IMR-90 (cell line): ENCODE results near the gene KCNQ1. TPM values are rescaled to one million over a fixed set of nuclear protein-coding genes. Genes with fewer than 3 reads are reported as not detected.

Experiments
- ATAC-seq: fragments of 200-7000 bp; cut with Tn5 transposase; 2 replicates; pipeline ENCODE4 v1.9.1; 2020; ENCODE audit warnings: low read depth, mild to moderate bottlenecking, moderate library complexity
- BruUV-seq: library from RNA; stranded (reverse); fragments of 400-500 nt; replicated peaks from 2 replicates; lab custom pipeline; 2021; lab: Mats Ljungman, UMichigan
- CTCF ChIA-PET: fragments of 300-600 bp; formaldehyde crosslinking; extraction: SDS; loops from one replicate; lab custom pipeline; 2021; ENCODE audit warnings: antibody characterized with exemption; lab: Yijun Ruan, JAX
- POLR2A ChIA-PET: fragments of 300-600 bp; sonication (Branson Sonifier 250); formaldehyde crosslinking; loops from one replicate; lab custom pipeline; 2022; ENCODE audit warnings: antibody characterized with exemption; ENCODE audit not compliant: unreplicated experiment; lab: Charles Lee
- DNase-seq: peaks from one replicate; pipeline ENCODE4 v3.0.0; 2013
- H2AFZ ChIP-seq: replicated peaks from 2 replicates; pipeline ENCODE3; 2013; ENCODE audit warnings: low read length, mild to moderate bottlenecking; ENCODE audit not compliant: poor library complexity
- H2AK5ac ChIP-seq: 2 replicates; pipeline ENCODE4 v1.6.1; 2013; ENCODE audit warnings: low read depth, low read length, inconsistent platforms
- H2AK9ac ChIP-seq: replicated peaks from 2 replicates; pipeline ENCODE3; 2013; ENCODE audit warnings: mild to moderate bottlenecking, low read depth, low read length, moderate library complexity; ENCODE audit not compliant: poor library complexity
- H2BK120ac ChIP-seq: 2 replicates; pipeline ENCODE4 v1.6.1; 2013; ENCODE audit warnings: low read depth, low read length, inconsistent platforms
- H2BK15ac ChIP-seq: 3 replicates; pipeline ENCODE4 v1.6.1; 2013; ENCODE audit warnings: low read depth, low read length, inconsistent platforms
- H2BK20ac ChIP-seq: 2 replicates; pipeline ENCODE4 v1.6.1; 2013; ENCODE audit warnings: low read depth, mild to moderate bottlenecking, inconsistent platforms, low read length, moderate library complexity
- H2BK5ac ChIP-seq: 2 replicates; pipeline ENCODE4 v1.6.1; 2013; ENCODE audit warnings: mild to moderate bottlenecking, low read depth, low read length, inconsistent platforms; ENCODE audit not compliant: poor library complexity, severe bottlenecking
- H3K14ac ChIP-seq: replicated peaks from 2 replicates; pipeline ENCODE4 v1.6.1; 2013; ENCODE audit warnings: low read depth, low read length, inconsistent platforms
- H3K18ac ChIP-seq: 2 replicates; pipeline ENCODE4 v1.6.1; 2013; ENCODE audit warnings: low read depth, low read length, control low read depth
- H3K23ac ChIP-seq: 2 replicates; pipeline ENCODE4 v1.6.1; 2013; ENCODE audit warnings: low read depth, low read length, inconsistent platforms
- H3K27ac ChIP-seq: 2 replicates; pipeline ENCODE4 v1.5.1; 2013; ENCODE audit warnings: mild to moderate bottlenecking, control low read depth, low read length; ENCODE audit not compliant: insufficient read depth
- H3K27me3 ChIP-seq: 2 replicates; pipeline ENCODE4 v1.6.1; 2013; ENCODE audit warnings: low read length; ENCODE audit not compliant: control insufficient read depth, insufficient read depth
- H3K36me3 ChIP-seq: 2 replicates; pipeline ENCODE4 v1.6.1; 2013; ENCODE audit warnings: low read length, mixed read lengths; ENCODE audit not compliant: control insufficient read depth, insufficient read depth
- H3K4ac ChIP-seq: 2 replicates; pipeline ENCODE4 v1.6.1; 2013; ENCODE audit warnings: low read depth, low read length, inconsistent platforms
- H3K4me1 ChIP-seq: 2 replicates; pipeline ENCODE4 v1.6.1; 2013; ENCODE audit warnings: low read length, mixed read lengths; ENCODE audit not compliant: control insufficient read depth, insufficient read depth
- H3K4me2 ChIP-seq: 2 replicates; pipeline ENCODE4 v1.6.1; 2013; ENCODE audit warnings: low read depth, mild to moderate bottlenecking, control low read depth, low read length, moderate library complexity
- H3K4me3 ChIP-seq: 2 replicates; pipeline ENCODE4 v1.5.1; 2013; ENCODE audit warnings: low read depth, mild to moderate bottlenecking, control low read depth, low read length, moderate library complexity; ENCODE audit not compliant: insufficient read depth
- H3K56ac ChIP-seq: 2 replicates; pipeline ENCODE4 v1.6.1; 2013; ENCODE audit warnings: low read length, inconsistent platforms; ENCODE audit not compliant: insufficient read depth; ENCODE audit errors: extremely low read depth
- H3K79me1 ChIP-seq, 2 experiments: 2 replicates each; pipeline ENCODE4 v1.6.1; 2013; ENCODE audit warnings: low read length in 2 of 2, inconsistent platforms in 1 of 2, low read depth in 1 of 2
- H3K9ac ChIP-seq: 2 replicates; pipeline ENCODE4 v1.6.1; 2013; ENCODE audit warnings: low read depth, low read length, control low read depth
- H3K9me1 ChIP-seq: 2 replicates; pipeline ENCODE4 v1.6.1; 2013; ENCODE audit warnings: low read length, inconsistent platforms; ENCODE audit not compliant: insufficient read depth
- H3K9me3 ChIP-seq: 2 replicates; pipeline ENCODE4 v1.6.1; 2013; ENCODE audit warnings: low read length; ENCODE audit not compliant: control insufficient read depth, insufficient read depth
- H4K20me1 ChIP-seq: 2 replicates; pipeline ENCODE4 v1.6.1; 2013; ENCODE audit warnings: low read length, inconsistent platforms; ENCODE audit not compliant: insufficient read depth
- H4K5ac ChIP-seq: 2 replicates; pipeline ENCODE4 v1.6.1; 2013; ENCODE audit warnings: mild to moderate bottlenecking, low read depth, low read length, control low read depth
- H4K8ac ChIP-seq, 2 experiments: 2 replicates each; pipeline ENCODE4 v1.6.1; 2013; ENCODE audit warnings: low read depth in 2 of 2, low read length in 2 of 2, control low read depth in 1 of 2, inconsistent platforms in 1 of 2
- H4K91ac ChIP-seq: 2 replicates; pipeline ENCODE4 v1.6.1; 2013; ENCODE audit warnings: low read depth, low read length, inconsistent platforms; ENCODE audit not compliant: insufficient read depth
- CTCF ChIP-seq: conservative IDR thresholded peaks from 2 replicates; pipeline ENCODE4 v1.5.1; 2012; ENCODE audit warnings: mild to moderate bottlenecking, low read depth, low read length, improper control_type of control experiment
- FOS ChIP-seq: fragments of 150-350 bp; IDR thresholded peaks from 2 replicates; pipeline ENCODE4 v1.6.1; 2016; ENCODE audit warnings: low read depth, low read length
- MXI1 ChIP-seq: IDR thresholded peaks from 2 replicates; pipeline ENCODE4 v1.6.1; 2012; ENCODE audit warnings: low read depth, mild to moderate bottlenecking, low read length, moderate library complexity, borderline replicate concordance
- SMC3 ChIP-seq: fragments of 150-350 bp; IDR thresholded peaks from 2 replicates; pipeline ENCODE4 v1.6.1; 2016; ENCODE audit warnings: low read depth, mild to moderate bottlenecking, antibody characterized with exemption, low read length, moderate library complexity
- WGBS, 2 experiments: methylation state at CpG; one replicate each; pipeline versions ENCODE4 v1.1.5 to v1.1.7; 2013; ENCODE audit warnings: missing lambda C conversion rate in 2 of 2; ENCODE audit not compliant: insufficient read length in 1 of 2; ENCODE audit errors: extremely low coverage in 2 of 2; 5-methylcytosine and 5-hydroxymethylcytosine counted together
- dilution Hi-C: fragments of 300-500 bp; cut with HindIII; formaldehyde crosslinking; loops from one replicate; pipeline ENCODE4 v1.14.3; 2018; ENCODE audit warnings: low sequenced_read_pairs; ENCODE audit not compliant: unreplicated experiment
- in situ Hi-C: fragments of 300-500 bp; cut with MboI; formaldehyde crosslinking; loops from 3 replicates; pipeline ENCODE4 v1.14.3; 2019; ENCODE audit warnings: low sequenced_read_pairs, inconsistent platforms, mixed read lengths
- intact Hi-C: fragments of 100-400 bp; cut with micrococcal nuclease; formaldehyde crosslinking; loops from 2 replicates; pipeline ENCODE4 v1.10.0; 2022
- polyA plus RNA-seq, 3 experiments: library from polyadenylated mRNA; depleted of rRNA; stranded (reverse); fragments of >200 nt; gene quantifications; 2 replicates each; pipeline ENCODE4 v1.2.3, GENCODE V29; 2012; ENCODE audit warnings: low replicate concordance in 1 of 3
- total RNA-seq: library from RNA; depleted of rRNA; stranded (reverse); fragments of >200 nt; gene quantifications from 2 replicates; pipeline ENCODE4 v1.2.3, GENCODE V29; 2012

The KCNQ1 gene
- total and polyA plus RNA-seq, 2 of the 4 experiments (the other 2 are of a cell fraction): 0.07 TPM; not detected in 1

- 85% methylated on average over 4 of the region's 14 CpGs; no CpG with 5 or more reads in 1 of the 2 experiments for WGBS, 2 experiments
Observed at GRCh38 chr11:2843551-2843950, 398.7 kb downstream of the KCNQ1 start.

More at GRCh38 chr11:2843551-2843950, 398.7 kb downstream of the KCNQ1 start:
- Histone ChIP-seq H4K8ac (no peak overlapping the region), H3K56ac (no peak overlapping the region), H3K18ac (no peak overlapping the region), H3K9me1 (no peaks in the 10 kb centered on the region), H3K79me1 (no peaks in the 10 kb centered on the region), H2BK15ac (no peak overlapping the region), H4K91ac (no peak overlapping the region), H3K9ac (no peak overlapping the region), H3K4me2 (no peak overlapping the region), H3K27me3 (peaks cover 16% of the 10 kb centered on the region), H3K23ac (no peak overlapping the region), H4K20me1 (no peaks in the 10 kb centered on the region), H3K4me3 (no peak overlapping the region), H4K5ac (no peak overlapping the region), H3K27ac (no peak overlapping the region), H2AK5ac (no peak overlapping the region), H2AK9ac (no peak overlapping the region), H3K14ac (no peak overlapping the region), H3K9me3 (no peaks in the 10 kb centered on the region), H2BK120ac (no peak overlapping the region), H3K4me1 (no peaks in the 10 kb centered on the region), H2BK20ac (no peak overlapping the region), H3K4ac (no peak overlapping the region), H2BK5ac (no peak overlapping the region), H2AFZ (peak overlapping the region; percentile 21), H3K36me3 (no peaks in the 10 kb centered on the region)
- DNase-seq: no peak
- dilution Hi-C loops (no loop called here), intact Hi-C loops (no loop called here), in situ Hi-C loops (no loop called here)
- POLR2A ChIA-PET: no interaction called here
- no TSS peak for BruUV-seq
- CTCF ChIA-PET: no interaction called here
- no peak for ATAC-seq
- no peak for TF ChIP-seq FOS
- no peak for TF ChIP-seq MXI1
- TF ChIP-seq CTCF: no peak
- TF ChIP-seq SMC3: no peak
